K562 (cell line): ENCODE measurements around the gene HS3ST5. TPM values are rescaled to one million over a fixed set of nuclear protein-coding genes. Genes with fewer than 3 reads are reported as not detected.

ENCODE experiments used
- ATAC-seq: fragments of 200-7000 bp; cut with Tn5 transposase; 3 replicates; pipeline ENCODE4 v1.9.1; 2020; ENCODE audit warnings: moderate library complexity
- BruUV-seq: library from RNA; stranded (reverse); fragments of 400-500 nt; replicated peaks from 2 replicates; lab custom pipeline; 2021; lab: Mats Ljungman, UMichigan
- CTCF ChIA-PET: fragments of 300-600 bp; formaldehyde crosslinking; extraction: SDS; loops from one replicate; lab custom pipeline; 2021; ENCODE audit warnings: low intra/inter-chr PET ratio; lab: Yijun Ruan, JAX
- POLR2A ChIA-PET: fragments of 300-600, 350-650 bp; sonication (Branson Sonifier 250); formaldehyde crosslinking; extraction: SDS; loops from one replicate; lab custom pipeline; 2021; ENCODE audit warnings: antibody characterized with exemption, inconsistent platforms; lab: Yijun Ruan, JAX
- DNase-seq, 4 experiments: peaks; one replicate each; pipeline versions ENCODE4 v3.0.0 to v3.0.0-alpha.2; 2011 to 2018; ENCODE audit warnings: low spot score in 3 of 4, mixed read lengths in 3 of 4; ENCODE audit errors: extremely low read depth in 1 of 4
- FAIRE-seq: peaks from 2 replicates; lab custom pipeline; 2011; peaks lifted over from hg19 to GRCh38; lab: Jason Lieb, UNC
- H2AFZ ChIP-seq: 2 replicates; pipeline ENCODE4 v1.6.0; 2011; ENCODE audit warnings: low read depth, low read length, control low read depth, inconsistent platforms
- H3K27ac ChIP-seq: fragments of 200-600 bp; 3 replicates; pipeline ENCODE4 v1.8.0; 2011; ENCODE audit warnings: low read depth, mild to moderate bottlenecking, control low read depth, inconsistent platforms, low read length, moderate library complexity, mixed read lengths; ENCODE audit errors: extremely low read depth
- H3K27me3 ChIP-seq, 2 experiments: fragments of 300-600 bp in 1 of 2; 2 replicates in 1 of 2; 3 replicates in 1 of 2; pipeline versions ENCODE4 v1.6.0 to v1.8.0; 2011; ENCODE audit warnings: inconsistent platforms in 2 of 2, low read length in 2 of 2, mild to moderate bottlenecking in 1 of 2, mixed read lengths in 1 of 2, moderate library complexity in 1 of 2; ENCODE audit not compliant: control insufficient read depth in 2 of 2, insufficient read depth in 2 of 2
- H3K36me3 ChIP-seq: fragments of 300-600 bp; 3 replicates; pipeline ENCODE4 v1.8.0; 2011; ENCODE audit warnings: mild to moderate bottlenecking, low read length, inconsistent platforms; ENCODE audit not compliant: control insufficient read depth, insufficient read depth
- H3K4me1 ChIP-seq, 2 experiments: fragments of 200-600 bp in 1 of 2; replicated peaks in 1 of 2; 2 replicates in 1 of 2; 3 replicates in 1 of 2; pipeline versions ENCODE4 v1.5.1 to v1.8.0; 2011; ENCODE audit warnings: inconsistent platforms in 2 of 2, low read length in 2 of 2, mild to moderate bottlenecking in 1 of 2, mixed read lengths in 1 of 2, moderate library complexity in 1 of 2; ENCODE audit not compliant: control insufficient read depth in 2 of 2, insufficient read depth in 2 of 2
- H3K4me2 ChIP-seq: 2 replicates; pipeline ENCODE4 v1.6.1; 2011; ENCODE audit warnings: low read length, control low read depth, inconsistent platforms, mixed read lengths; ENCODE audit not compliant: insufficient read depth
- H3K4me3 ChIP-seq: fragments of 200-600 bp; sonication (generic), shearing (Covaris generic); 2 replicates; pipeline ENCODE4 v1.5.1; 2016; ENCODE audit warnings: control low read depth, inconsistent platforms
- H3K79me2 ChIP-seq: fragments of 200-600 bp; 3 replicates; pipeline ENCODE4 v1.8.0; 2011; ENCODE audit warnings: low read length, inconsistent platforms; ENCODE audit not compliant: control insufficient read depth, insufficient read depth
- H3K9ac ChIP-seq, 2 experiments: 2 replicates each; pipeline versions ENCODE4 v1.6.0 to v1.6.1; 2011; ENCODE audit warnings: low read depth in 2 of 2, low read length in 2 of 2, control low read depth in 1 of 2, inconsistent platforms in 1 of 2, mild to moderate bottlenecking in 1 of 2, mixed read lengths in 1 of 2; ENCODE audit not compliant: insufficient read depth in 1 of 2
- H3K9me1 ChIP-seq: one replicate; pipeline ENCODE4 v1.6.0; 2011; ENCODE audit warnings: inconsistent platforms, mild to moderate bottlenecking, low read length, moderate library complexity; ENCODE audit not compliant: control insufficient read depth, insufficient read depth
- H3K9me3 ChIP-seq: replicated peaks from 2 replicates; pipeline ENCODE4 v1.5.1; 2011; ENCODE audit warnings: low read depth, low read length, inconsistent platforms; ENCODE audit not compliant: control insufficient read depth, insufficient read depth
- H4K20me1 ChIP-seq: replicated peaks from 2 replicates; pipeline ENCODE4 v1.6.1; 2011; ENCODE audit warnings: low read length, inconsistent platforms, mixed read lengths; ENCODE audit not compliant: control insufficient read depth, insufficient read depth
- DLX4 ChIP-seq: fragments of 250-450 bp; sonication (Bioruptor Pico); IDR thresholded peaks from 2 replicates; pipeline ENCODE4 v1.6.1; 2021; ENCODE audit warnings: mild to moderate bottlenecking
- MNT ChIP-seq, 2 experiments: fragments of 450-650 bp; conservative IDR thresholded peaks; 2 replicates each; pipeline ENCODE4 v1.6.1; 2017; ENCODE audit warnings: mild to moderate bottlenecking in 2 of 2, moderate library complexity in 2 of 2
- NR1H2 ChIP-seq: sonication (generic); formaldehyde crosslinking; IDR thresholded peaks from 2 replicates; pipeline ENCODE4 v1.4.0; 2020; ENCODE audit warnings: mild to moderate bottlenecking, missing genetic modification reagents
- PRPF4 ChIP-seq: fragments of 200-400 bp; formaldehyde crosslinking; IDR thresholded peaks from one replicate; pipeline ENCODE4 v1.6.1; 2017; ENCODE audit warnings: low read length, low read depth, mild to moderate bottlenecking; ENCODE audit not compliant: insufficient read depth, poor library complexity, severe bottlenecking
- ZFP1 ChIP-seq: fragments of 450-650 bp; formaldehyde crosslinking; IDR thresholded peaks from 2 replicates; pipeline ENCODE4 v1.4.0; 2020; ENCODE audit warnings: mild to moderate bottlenecking, mixed read lengths
- ZNF184 ChIP-seq: sonication (generic); formaldehyde crosslinking; IDR thresholded peaks from 2 replicates; pipeline ENCODE4 v1.5.0; 2020; ENCODE audit warnings: missing genetic modification reagents
- WGBS: fragments of 100-300 bp; shearing (Covaris generic); methylation state at CpG from one replicate; pipeline ENCODE4 v1.1.6; 2016; ENCODE audit warnings: low coverage, mixed read lengths; ENCODE audit not compliant: insufficient coverage; ENCODE audit errors: missing lambda C conversion rate; 5-methylcytosine and 5-hydroxymethylcytosine counted together
- in situ Hi-C: fragments of 300-500 bp; cut with MboI; formaldehyde crosslinking; loops from 4 replicates; pipeline ENCODE4 v1.15.0; 2018; ENCODE audit warnings: inconsistent platforms, mixed read lengths
- intact Hi-C: fragments of 100-400 bp; cut with micrococcal nuclease; formaldehyde crosslinking; loops from 2 replicates; pipeline ENCODE4 v1.14.2; 2022
- polyA plus RNA-seq, 8 experiments: library from polyadenylated mRNA; depleted of rRNA in 4 of 8; stranded (reverse) in 5 of 8; unstranded in 3 of 8; fragments of >200 nt; fragmentation: Nextera tagmentation in 2 of 8; fragmentation: Illumina TruSeq in 1 of 8; extraction: Ambion mirVana in 2 of 8; extraction: Trizol in 1 of 8; gene quantifications; 2 replicates each; pipeline versions ENCODE4 v1.2.1 to v1.2.3, GENCODE V29; 2011 to 2014; ENCODE audit warnings: inconsistent platforms in 1 of 8, missing spikeins in 1 of 8
- total RNA-seq, 7 experiments: library from RNA; depleted of rRNA in 6 of 7; stranded (reverse); fragments of >200 nt in 6 of 7; fragmentation: Illumina TruSeq in 2 of 7; extraction: Trizol in 2 of 7; gene quantifications; 2 replicates each; pipeline versions ENCODE4 v1.2.1 to v1.2.3, GENCODE V29; 2011 to 2021; ENCODE audit warnings: low replicate concordance in 1 of 7

HS3ST5 gene
- total and polyA plus RNA-seq, 9 of the 15 experiments (the other 6 are each of a cell fraction or from before 2014, with no cell fraction given), result not detected

GRCh38 chr6:114170958-114171387 is 171.8 kb downstream of the HS3ST5 start:
- in situ Hi-C loops, result no loop called here
- Histone ChIP-seq H4K20me1 (no peaks in the 10 kb centered on the region), H3K79me2 (no peaks in the 10 kb centered on the region), H2AFZ (no peak overlapping the region), H3K9ac (no peak overlapping the region), H3K4me1 (no peaks in the 10 kb centered on the region), H3K4me3 (no peak overlapping the region), H3K27ac (no peak overlapping the region), H3K9me3 (no peaks in the 10 kb centered on the region)
- CTCF ChIA-PET, result no interaction called here
- FAIRE-seq, result no peak
- DNase-seq, result no peak
- TF ChIP-seq MNT (conservative IDR thresholded peaks at IDR 0.05) (no peak), DLX4 (CRISPR knock-in tag) (no peak), NR1H2 (CRISPR knock-in tag) (no peak), ZFP1 (CRISPR knock-in tag) (no peak), PRPF4 (no peak), ZNF184 (CRISPR knock-in tag) (no peak)
- TF ChIP-seq, all 486 proteins: peak for 0
- ATAC-seq, result no peak
- Histone ChIP-seq H3K9me1 (no peaks in the 10 kb centered on the region), H3K36me3 (no peaks in the 10 kb centered on the region), H3K27me3 (no peaks in the 10 kb centered on the region), H3K4me2 (no peak overlapping the region)
- intact Hi-C loops, result no loop called here
- WGBS, result 0% methylated on average over 1 of the region's 1 CpG
- BruUV-seq, result no TSS peak
- POLR2A ChIA-PET, result no interaction called here
